MM.1S (cell line): ENCODE results near the gene TMED6.

Experiments used
- DNase-seq: peaks from one replicate; pipeline ENCODE4 v3.0.0-alpha.2; 2015
- H2AFZ ChIP-seq: fragments of 300-600 bp; sonication (generic); 2 replicates; pipeline ENCODE4 v1.6.0; 2016; ENCODE audit warnings: antibody characterized with exemption, low read length
- H3F3A ChIP-seq: fragments of 300-600 bp; sonication (generic); 2 replicates; pipeline ENCODE4 v1.6.1; 2016; ENCODE audit warnings: mild to moderate bottlenecking, antibody characterized with exemption, low read length, moderate library complexity, mixed read lengths; ENCODE audit not compliant: insufficient read depth
- H3K27ac ChIP-seq: fragments of 300-600 bp; sonication (generic); 2 replicates; pipeline ENCODE4 v1.5.1; 2016; ENCODE audit warnings: mild to moderate bottlenecking, low read length
- H3K27me3 ChIP-seq: fragments of 300-600 bp; sonication (generic); replicated peaks from 2 replicates; pipeline ENCODE4 v1.6.0; 2016; ENCODE audit warnings: low read length; ENCODE audit not compliant: insufficient read depth
- H3K36me3 ChIP-seq: fragments of 300-600 bp; sonication (generic); replicated peaks from 2 replicates; pipeline ENCODE4 v1.6.1; 2016; ENCODE audit warnings: mild to moderate bottlenecking, low read length, mixed read lengths; ENCODE audit not compliant: insufficient read depth
- H3K4me1 ChIP-seq: fragments of 300-600 bp; sonication (generic); 2 replicates; pipeline ENCODE4 v1.6.1; 2016; ENCODE audit warnings: low read length, mixed read lengths
- H3K4me2 ChIP-seq: fragments of 300-600 bp; sonication (generic); 2 replicates; pipeline ENCODE4 v1.6.0; 2016; ENCODE audit warnings: low read depth, low read length
- H3K4me3 ChIP-seq: fragments of 300-600 bp; sonication (generic); 2 replicates; pipeline ENCODE4 v1.5.1; 2016; ENCODE audit warnings: low read length, mixed read lengths
- H3K79me2 ChIP-seq: fragments of 300-600 bp; sonication (generic); 2 replicates; pipeline ENCODE4 v1.6.1; 2016; ENCODE audit warnings: mixed run types, low read length, mixed read lengths
- H3K9ac ChIP-seq: fragments of 300-600 bp; sonication (generic); 2 replicates; pipeline ENCODE4 v1.6.1; 2016; ENCODE audit warnings: low read length, mixed read lengths
- H3K9me2 ChIP-seq: fragments of 300-600 bp; sonication (generic); replicated peaks from 2 replicates; pipeline ENCODE4 v1.6.1; 2016; ENCODE audit warnings: mild to moderate bottlenecking, low read length, mixed read lengths; ENCODE audit not compliant: insufficient read depth
- H3K9me3 ChIP-seq: fragments of 300-600 bp; sonication (generic); replicated peaks from 2 replicates; pipeline ENCODE4 v1.6.1; 2016; ENCODE audit warnings: mild to moderate bottlenecking, low read length, mixed read lengths; ENCODE audit not compliant: insufficient read depth
- H4K20me1 ChIP-seq: fragments of 300-600 bp; sonication (generic); 2 replicates; pipeline ENCODE4 v1.6.1; 2016; ENCODE audit warnings: mild to moderate bottlenecking, low read length, moderate library complexity, mixed read lengths; ENCODE audit not compliant: insufficient read depth
- EZH2 ChIP-seq: fragments of 300-600 bp; sonication (generic); optimal IDR thresholded peaks from 2 replicates; pipeline ENCODE3; 2017; ENCODE audit warnings: low read depth, mild to moderate bottlenecking, antibody characterized with exemption, low read length, mixed read lengths
- EZH2phosphoT487 ChIP-seq: fragments of 300-600 bp; sonication (generic); IDR thresholded peaks from 2 replicates; pipeline ENCODE4 v1.6.1; 2018; ENCODE audit warnings: antibody characterized with exemption, low read length
- TF ChIP-seq, protein P1 (sequence below): fragments of 300-600 bp; sonication (generic); IDR thresholded peaks from 2 replicates; pipeline ENCODE4 v1.5.1; 2016; ENCODE audit warnings: antibody characterized with exemption, low read length, mixed read lengths

TMED6 gene

DNA sequence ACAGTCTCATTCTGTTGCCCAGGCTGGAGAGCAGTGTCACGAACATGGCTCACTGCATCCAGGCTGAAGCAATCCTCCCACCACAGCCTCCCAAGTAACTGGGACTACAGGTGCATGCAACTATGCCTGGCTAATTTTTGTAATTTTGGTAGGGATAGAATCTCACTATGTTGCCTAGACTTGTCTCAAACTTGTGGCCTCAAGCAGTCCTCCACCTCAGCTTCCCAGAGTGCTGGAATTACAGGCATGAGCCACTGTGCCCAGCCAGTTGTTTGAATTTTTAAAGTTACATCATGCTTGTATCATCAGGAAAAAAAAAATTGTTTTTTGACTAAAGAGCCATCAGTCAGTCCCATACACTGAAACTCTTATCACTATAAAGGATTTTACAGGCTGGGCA lies 57.5 kb downstream of the TMED6 start:
- no peak overlapping the region for H3K27ac ChIP-seq
- H2AFZ ChIP-seq = no peak overlapping the region
- no peaks in the 10 kb centered on the region for H3K9me2 ChIP-seq
- no peaks in the 10 kb centered on the region for H3K4me1 ChIP-seq
- no peaks in the 10 kb centered on the region for H3F3A ChIP-seq
- no peak overlapping the region for H3K9ac ChIP-seq
- H3K4me2 ChIP-seq = no peak overlapping the region
- no peaks in the 10 kb centered on the region for H3K36me3 ChIP-seq
- no peak for DNase-seq
- no peaks in the 10 kb centered on the region for H4K20me1 ChIP-seq
- no peaks in the 10 kb centered on the region for H3K27me3 ChIP-seq
- TF ChIP-seq EZH2phosphoT487 = no peak
- no peak for TF ChIP-seq EZH2
- TF ChIP-seq, protein P1, sequence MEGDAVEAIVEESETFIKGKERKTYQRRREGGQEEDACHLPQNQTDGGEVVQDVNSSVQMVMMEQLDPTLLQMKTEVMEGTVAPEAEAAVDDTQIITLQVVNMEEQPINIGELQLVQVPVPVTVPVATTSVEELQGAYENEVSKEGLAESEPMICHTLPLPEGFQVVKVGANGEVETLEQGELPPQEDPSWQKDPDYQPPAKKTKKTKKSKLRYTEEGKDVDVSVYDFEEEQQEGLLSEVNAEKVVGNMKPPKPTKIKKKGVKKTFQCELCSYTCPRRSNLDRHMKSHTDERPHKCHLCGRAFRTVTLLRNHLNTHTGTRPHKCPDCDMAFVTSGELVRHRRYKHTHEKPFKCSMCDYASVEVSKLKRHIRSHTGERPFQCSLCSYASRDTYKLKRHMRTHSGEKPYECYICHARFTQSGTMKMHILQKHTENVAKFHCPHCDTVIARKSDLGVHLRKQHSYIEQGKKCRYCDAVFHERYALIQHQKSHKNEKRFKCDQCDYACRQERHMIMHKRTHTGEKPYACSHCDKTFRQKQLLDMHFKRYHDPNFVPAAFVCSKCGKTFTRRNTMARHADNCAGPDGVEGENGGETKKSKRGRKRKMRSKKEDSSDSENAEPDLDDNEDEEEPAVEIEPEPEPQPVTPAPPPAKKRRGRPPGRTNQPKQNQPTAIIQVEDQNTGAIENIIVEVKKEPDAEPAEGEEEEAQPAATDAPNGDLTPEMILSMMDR = no peak
- H3K79me2 ChIP-seq = no peaks in the 10 kb centered on the region
- no peak overlapping the region for H3K4me3 ChIP-seq
- H3K9me3 ChIP-seq = no peaks in the 10 kb centered on the region

DNA sequence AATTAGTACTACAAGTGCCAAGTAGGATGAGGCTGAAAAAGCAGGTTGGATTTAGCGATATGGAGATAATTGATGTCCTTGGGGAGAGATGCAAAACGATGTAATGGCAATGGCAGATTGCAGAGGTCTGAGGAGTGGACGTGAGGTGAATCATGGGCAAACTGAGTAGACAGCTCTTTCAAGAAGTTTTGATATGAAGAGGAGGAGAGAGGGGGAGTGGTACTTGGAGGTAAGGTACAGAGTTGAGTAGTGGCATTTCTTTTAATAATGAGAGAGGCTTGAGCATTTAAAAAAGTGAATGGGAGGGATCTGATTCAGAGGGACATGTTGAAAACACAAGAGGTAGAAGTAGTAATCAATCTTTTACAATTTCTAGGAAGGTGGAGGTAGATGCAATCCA lies 58.2 kb downstream of the TMED6 start:
- no peak for DNase-seq
- H3F3A ChIP-seq = no peaks in the 10 kb centered on the region
- H3K79me2 ChIP-seq = no peaks in the 10 kb centered on the region
- H3K9ac ChIP-seq = no peak overlapping the region
- H3K27me3 ChIP-seq = no peaks in the 10 kb centered on the region
- H3K27ac ChIP-seq = no peak overlapping the region
- no peak overlapping the region for H3K4me2 ChIP-seq
- TF ChIP-seq, protein P1 = no peak
- TF ChIP-seq EZH2 (no peak), EZH2phosphoT487 (no peak)
- no peak overlapping the region for H2AFZ ChIP-seq
- H3K9me3 ChIP-seq = no peaks in the 10 kb centered on the region
- H3K4me3 ChIP-seq = no peak overlapping the region
- no peaks in the 10 kb centered on the region for H3K9me2 ChIP-seq
- H3K36me3 ChIP-seq = no peaks in the 10 kb centered on the region
- no peaks in the 10 kb centered on the region for H3K4me1 ChIP-seq
- no peaks in the 10 kb centered on the region for H4K20me1 ChIP-seq
